ENCODE measurements around the gene MCUR1.

DNA sequence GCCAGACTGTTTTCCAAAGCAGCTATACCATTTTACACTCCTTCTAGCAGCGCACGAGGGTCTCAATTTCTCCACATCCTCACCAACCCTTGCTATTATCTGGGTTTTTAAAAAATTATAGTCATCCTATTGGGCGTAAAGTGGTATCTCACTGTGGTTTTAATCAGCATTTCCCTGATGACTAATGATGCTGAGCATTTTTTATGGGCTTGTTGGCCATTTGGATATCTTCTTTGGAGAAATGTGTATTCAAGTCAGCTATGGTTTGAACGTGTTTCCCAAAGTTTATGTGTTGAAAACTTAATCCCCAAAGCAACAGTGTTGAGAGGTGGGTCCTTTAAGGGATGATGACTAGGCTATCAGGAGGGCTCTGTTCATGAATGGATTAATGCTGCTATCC lies 6.7 kb downstream of the MCUR1 start:
- TF ChIP-seq FOXM1 (IDR thresholded peaks at IDR 0.05; ENCODE audit: borderline replicate concordance) (no peak), ELF4 (IDR thresholded peaks at IDR 0.05) (no peak), L3MBTL2 (conservative IDR thresholded peaks at IDR 0.05) (no peak), NFRKB (IDR thresholded peaks at IDR 0.05) (no peak), SUZ12 (IDR thresholded peaks at IDR 0.05) (no peak), ZNF384 (IDR thresholded peaks at IDR 0.05) (no peak), SP1 (IDR thresholded peaks at IDR 0.05) (no peak), FOXA1 (IDR thresholded peaks at IDR 0.05) (no peak)
